ENCODE measurements around the gene NYAP1.

GRCh38 chr7:100464210-100464660, 19.5 kb upstream of the NYAP1 start, which contains the start of gene SPACDR:
- no peak for TF ChIP-seq CTCF (IDR thresholded peaks at IDR 0.05; ENCODE audit: poor library complexity)
- TF ChIP-seq EZH2 (IDR thresholded peaks at IDR 0.05; ENCODE audit: borderline replicate concordance) = no peak
- TF ChIP-seq EZH2phosphoT487 (IDR thresholded peaks at IDR 0.05; ENCODE audit: low read depth, severe bottlenecking, unreplicated experiment) = no peak
